NCI-H748 (cell line): ENCODE data around the gene IL27RA.

Experiments
- DNase-seq: peaks from one replicate; lab custom pipeline; 2025; ENCODE audit not compliant: unreplicated experiment; lab: John Stamatoyannopoulos, UW

Gene IL27RA

DNA sequence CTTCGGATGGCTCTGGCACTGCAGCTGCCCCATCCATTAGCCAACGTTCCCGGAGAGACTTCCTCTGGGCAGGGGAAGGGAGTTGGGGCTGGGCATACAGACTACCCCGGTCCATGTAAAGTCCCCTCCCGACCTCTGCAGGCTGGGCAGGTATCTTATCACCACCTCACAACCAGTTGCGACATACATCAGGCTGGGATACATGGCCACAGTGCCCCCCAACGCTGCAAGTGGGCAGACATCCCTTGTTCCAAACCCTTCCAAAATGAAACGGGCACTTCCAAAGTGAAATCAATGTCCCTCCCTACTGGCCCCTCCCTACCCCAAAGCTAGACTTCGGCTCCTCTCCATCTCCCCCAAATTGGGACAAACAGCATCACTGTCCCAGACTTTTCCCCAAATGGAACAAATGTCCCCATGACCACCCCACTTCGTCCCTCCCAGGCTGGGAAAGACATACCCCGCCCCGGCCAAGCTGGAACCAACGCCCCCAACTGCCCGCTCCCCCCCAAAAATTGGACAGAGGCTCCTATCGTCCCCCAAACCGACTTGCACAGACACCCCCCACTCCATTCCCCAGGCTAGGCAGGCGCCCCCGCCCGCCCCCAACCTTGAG, 25.3 kb downstream of the IL27RA start:
- DNase-seq = no peak

- DNase-seq = no peak
These were observed 26.9 kb downstream of the IL27RA start for GRCh38 chr19:14058182-14059092.

DNA sequence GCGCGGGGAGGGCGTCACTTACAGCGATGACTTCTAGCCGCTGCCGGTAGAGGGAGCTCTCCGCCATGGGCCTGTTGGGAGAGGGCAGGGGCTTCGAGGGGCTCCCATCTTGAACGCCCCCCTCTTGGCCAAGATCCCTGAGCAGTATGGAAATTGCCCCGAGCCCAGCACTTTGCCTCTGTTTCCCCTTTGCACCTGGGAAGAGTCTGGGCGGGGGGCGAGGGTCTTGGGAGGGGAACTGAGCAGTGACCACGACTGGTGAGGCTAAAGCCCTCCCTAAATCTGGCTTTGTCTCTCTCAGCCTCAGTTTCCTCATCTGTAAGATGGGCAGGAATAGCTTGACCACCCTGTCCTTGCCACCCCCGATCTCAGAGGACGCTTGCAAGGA, 27.5 kb downstream of the IL27RA start:
- DNase-seq = peak; percentile 12

- no peak for DNase-seq
These were observed 28.1 kb downstream of the IL27RA start for GRCh38 chr19:14059652-14060155.

DNA sequence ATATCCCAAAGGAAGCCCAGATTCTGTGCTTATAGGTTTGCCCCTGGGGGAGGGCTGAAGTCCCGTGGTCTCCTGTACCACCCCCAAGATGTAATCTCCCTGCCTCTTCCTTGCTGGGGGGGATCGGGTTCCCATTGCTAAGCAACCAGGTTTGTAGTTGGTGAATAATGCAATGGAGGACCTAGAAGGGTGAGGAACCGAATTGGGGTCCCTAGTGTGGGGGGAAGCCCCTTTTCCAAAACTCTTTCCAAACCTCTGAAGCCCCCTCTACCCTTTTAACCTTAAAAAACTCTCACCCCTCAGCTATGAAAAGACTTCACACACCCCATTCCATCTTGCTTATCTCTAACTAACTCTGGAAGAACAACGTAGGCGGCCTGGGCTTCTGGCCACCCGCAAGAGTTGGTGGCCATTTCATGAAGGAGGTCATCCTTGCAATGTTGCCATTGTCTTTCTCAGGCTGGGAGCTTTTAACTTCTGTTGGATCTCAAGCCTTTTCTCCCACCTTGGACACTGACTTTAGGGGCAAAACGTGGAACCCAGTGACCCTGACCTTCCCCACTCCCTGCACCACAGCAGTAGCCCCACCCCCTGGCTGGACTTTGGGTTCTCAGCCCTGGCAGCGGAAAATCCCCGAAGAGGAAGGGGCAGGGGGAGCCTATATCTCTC, 29.7 kb downstream of the IL27RA start:
- DNase-seq = no peak

DNA sequence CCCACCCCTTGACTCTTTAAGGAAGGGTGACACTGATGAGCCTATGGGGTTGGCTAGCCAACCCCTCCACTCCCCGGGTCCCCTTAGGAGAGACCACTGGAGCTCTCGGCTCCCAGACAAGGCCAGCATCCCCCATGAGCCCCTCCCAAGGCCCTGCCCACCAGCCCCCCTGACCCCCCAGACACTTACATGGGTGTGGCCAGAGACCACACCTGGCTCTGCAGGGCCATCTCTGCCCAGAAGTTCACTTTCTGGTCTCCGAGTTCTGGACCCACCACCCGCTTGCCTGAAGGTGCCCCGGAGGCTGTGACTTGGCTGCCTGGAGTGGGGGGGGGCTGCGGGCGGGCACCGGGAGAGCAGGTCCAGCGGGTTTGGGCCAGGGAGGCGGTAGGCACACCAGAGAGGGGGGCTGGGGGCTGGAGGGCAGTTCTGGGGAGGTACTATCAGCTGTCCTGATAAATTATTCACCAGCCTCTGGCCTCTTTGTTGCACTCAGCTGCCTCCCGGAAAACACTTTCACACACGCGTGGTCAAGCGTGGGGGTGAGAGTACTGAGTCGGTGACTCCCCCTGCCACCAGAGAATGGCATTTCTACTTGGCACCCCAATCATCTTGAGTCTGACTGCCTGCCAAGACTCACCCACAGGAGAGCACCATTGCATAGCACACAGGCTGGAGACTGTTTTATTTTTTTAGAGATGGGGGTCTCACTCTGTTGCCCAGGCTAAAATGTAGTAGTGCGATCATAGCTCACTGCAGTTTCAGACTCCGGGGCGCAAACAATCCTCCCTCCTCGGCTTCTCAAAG, 30.4 kb downstream of the IL27RA start, which contains the start of gene PALM3:
Gene PALM3 (minus strand): TSS at position 326 of the 807 bp plus-strand sequence. CDS start 96 bp downstream, at position 230.
- no peak for DNase-seq

- no peak for DNase-seq
These were observed 30.9 kb downstream of the IL27RA start for GRCh38 chr19:14062558-14062855.

GRCh38 chr19:14063105-14063504, 31.5 kb downstream of the IL27RA start:
- no peak for DNase-seq

- no peak for DNase-seq
These were observed 34.6 kb downstream of the IL27RA start for GRCh38 chr19:14066134-14066533.

- no peak for DNase-seq
These were observed 38.9 kb downstream of the IL27RA start for GRCh38 chr19:14070268-14071050.

GRCh38 chr19:14072535-14073260, 41.1 kb downstream of the IL27RA start, which contains the start of gene MISP3:
Gene MISP3, plus strand, starts transcription at chr19:14072786. Its CDS starts 524 bp downstream, at chr19:14073310.
- peak; percentile 79 for DNase-seq

DNA sequence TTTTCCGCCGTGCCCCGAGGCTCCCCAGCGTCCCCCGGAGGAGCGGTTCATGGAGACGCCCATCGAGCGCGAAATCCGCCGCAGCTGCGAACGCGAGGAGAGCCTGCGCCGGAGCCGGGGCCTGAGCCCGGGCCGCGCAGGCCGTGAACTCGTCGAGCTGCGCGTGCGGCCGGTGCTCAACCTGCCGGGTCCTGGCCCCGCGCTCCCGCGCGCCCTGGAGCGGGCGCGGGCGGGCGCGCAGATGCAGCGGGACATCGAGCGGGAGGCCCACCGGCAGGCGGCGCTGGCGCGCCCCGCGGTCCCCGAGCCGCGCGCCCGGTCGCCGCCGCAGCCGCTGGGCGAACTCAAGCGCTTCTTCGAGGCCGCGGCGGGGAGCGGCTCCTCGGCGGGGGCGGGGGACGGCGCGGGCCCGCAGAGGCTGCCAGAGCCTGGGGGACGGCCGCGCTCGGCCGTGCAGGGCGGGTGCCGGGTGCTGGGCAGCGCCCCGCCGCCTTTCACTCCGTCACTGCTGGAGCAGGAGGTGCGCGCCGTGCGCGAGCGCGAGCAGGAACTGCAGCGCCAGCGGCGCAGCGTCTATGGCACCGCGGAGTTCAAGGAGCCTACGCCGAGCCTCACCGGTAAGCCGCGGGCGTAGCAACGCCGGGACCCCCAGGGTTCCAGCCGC, 41.8 kb downstream of the IL27RA start:
- DNase-seq = peak; percentile 79

- DNase-seq = peak; percentile 64
These were observed 42.6 kb downstream of the IL27RA start for GRCh38 chr19:14073925-14074838.

DNA sequence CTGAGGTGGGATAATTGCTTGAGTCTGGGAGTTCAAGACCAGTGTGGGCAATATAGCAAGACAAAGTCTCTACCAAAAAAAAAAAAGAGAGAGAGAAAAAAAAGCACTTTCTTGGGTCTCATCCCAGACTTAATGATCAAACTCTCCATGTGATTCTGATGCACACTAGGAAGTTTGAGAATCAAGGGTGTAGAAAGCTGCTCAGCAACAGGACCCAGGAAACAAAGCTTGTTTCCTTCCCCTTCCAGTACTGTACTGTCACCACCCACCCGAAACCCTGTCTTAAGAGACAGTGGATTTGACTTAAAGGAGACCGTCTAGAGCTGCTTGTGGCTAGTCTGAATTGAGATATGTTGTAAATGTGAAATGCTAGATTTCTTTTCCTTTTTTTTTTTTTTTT, 46.8 kb downstream of the IL27RA start:
- no peak for DNase-seq

- peak; percentile 98 for DNase-seq
These were observed 49.6 kb downstream of the IL27RA start for GRCh38 chr19:14080887-14081796.

DNA sequence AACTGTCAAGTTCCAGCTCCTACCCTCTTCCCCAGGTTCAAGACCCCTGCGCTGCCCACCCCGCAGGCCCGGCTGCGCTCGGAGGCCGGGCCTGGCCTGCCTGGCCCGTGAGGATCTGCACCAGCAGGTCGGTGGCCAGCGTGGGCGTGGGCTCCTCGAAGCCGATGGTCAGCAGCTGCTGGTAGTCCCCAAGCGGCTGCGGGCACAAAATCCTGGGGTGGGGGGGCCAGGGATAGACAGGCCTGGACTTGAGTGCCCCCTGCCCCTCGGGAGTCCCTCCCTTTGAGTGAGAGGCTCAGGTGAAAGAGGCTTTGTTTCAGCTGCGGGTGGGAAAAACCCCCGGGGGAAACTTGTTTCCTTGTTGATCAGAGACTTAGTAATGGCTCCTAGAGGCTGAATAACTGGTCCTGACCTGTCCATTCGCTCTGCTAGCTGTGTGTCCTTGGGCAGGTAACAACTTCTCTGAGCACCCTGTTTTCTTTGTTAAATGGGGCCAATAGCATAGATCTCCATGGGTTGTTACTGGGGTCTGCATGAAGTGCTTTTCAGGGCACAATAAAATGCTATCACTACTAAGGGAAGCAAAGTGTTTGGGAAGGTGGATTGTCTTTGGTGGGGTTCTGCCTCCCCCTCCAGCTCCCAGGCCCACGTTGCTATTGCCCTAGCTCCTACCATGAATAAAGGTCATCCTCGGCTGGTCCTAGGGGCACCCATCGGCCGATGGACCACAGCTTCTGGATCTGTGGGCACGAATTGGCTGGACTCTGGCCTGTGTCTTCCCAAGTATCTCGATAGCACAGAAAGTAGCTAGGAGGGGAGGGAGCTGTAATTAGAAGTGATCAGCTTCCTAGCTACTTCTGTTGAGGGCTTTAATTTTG, 50.5 kb downstream of the IL27RA start:
- DNase-seq = no peak
